Measurements from ENCODE around the gene FFAR2. TPM values are rescaled to one million over a fixed set of nuclear protein-coding genes. Genes with fewer than 3 reads are reported as not detected.

The FFAR2 gene
- total and polyA plus RNA-seq, 10 donors: 0.89 to 53.5 (median 9.7) TPM

DNA sequence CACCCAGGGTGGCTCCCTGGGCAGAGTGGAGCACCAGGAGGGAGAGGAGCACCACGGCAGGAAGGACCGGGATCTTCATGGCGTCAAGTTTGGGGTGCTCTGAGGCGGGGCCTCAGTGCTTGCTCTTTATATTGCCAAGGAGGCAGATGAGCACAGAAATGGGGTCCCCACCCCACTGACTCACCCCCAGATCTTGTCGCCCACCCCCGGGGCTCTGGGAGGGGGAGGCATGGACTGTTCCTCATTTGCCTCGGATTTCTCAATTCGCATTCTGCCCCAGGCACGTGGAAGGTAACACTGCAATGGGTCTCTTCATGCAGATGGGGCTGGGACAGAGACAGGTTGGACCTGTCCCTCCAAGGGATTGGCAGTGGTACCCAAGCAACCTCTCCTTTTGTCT, 42.3 kb downstream of the FFAR2 start, which contains the start of gene KRTDAP:
Gene KRTDAP, minus strand, starts transcription at position 101 of the 400 bp plus-strand sequence. Its CDS starts 22 bp downstream, at position 79.
- Histone ChIP-seq H3K27ac (no peak within 1 kb of the TSS), H3K9me3 (no peaks in the 10 kb centered on the region), H3K4me1 (peaks cover 0 to 6% (median 4%) of the 10 kb centered on the region in 6 donors), H3K4me3 (no peak within 1 kb of the TSS), H3K36me3 (no peaks in the 10 kb centered on the region), H3K27me3 (replicated peaks in 1 of 7) (peaks cover 0 to 50% (median 0%) of the 10 kb centered on the region in 7 donors)
- intact Hi-C loops (cut with DNase I; ENCODE audit: low total_unique reads): loop anchor here (10.0 kb wide), 1 partner anchor 136 kb away; the partner anchor contains the start of gene FFAR3
- WGBS, 5 donors: 66 to 79% (median 78%) methylated on average over 9 of the region's 9 CpGs
- DNase-seq: no peak
- no peak for TF ChIP-seq POLR2AphosphoS5 (IDR thresholded peaks at IDR 0.05)
- TF ChIP-seq, protein P1, sequence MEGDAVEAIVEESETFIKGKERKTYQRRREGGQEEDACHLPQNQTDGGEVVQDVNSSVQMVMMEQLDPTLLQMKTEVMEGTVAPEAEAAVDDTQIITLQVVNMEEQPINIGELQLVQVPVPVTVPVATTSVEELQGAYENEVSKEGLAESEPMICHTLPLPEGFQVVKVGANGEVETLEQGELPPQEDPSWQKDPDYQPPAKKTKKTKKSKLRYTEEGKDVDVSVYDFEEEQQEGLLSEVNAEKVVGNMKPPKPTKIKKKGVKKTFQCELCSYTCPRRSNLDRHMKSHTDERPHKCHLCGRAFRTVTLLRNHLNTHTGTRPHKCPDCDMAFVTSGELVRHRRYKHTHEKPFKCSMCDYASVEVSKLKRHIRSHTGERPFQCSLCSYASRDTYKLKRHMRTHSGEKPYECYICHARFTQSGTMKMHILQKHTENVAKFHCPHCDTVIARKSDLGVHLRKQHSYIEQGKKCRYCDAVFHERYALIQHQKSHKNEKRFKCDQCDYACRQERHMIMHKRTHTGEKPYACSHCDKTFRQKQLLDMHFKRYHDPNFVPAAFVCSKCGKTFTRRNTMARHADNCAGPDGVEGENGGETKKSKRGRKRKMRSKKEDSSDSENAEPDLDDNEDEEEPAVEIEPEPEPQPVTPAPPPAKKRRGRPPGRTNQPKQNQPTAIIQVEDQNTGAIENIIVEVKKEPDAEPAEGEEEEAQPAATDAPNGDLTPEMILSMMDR (IDR thresholded peaks at IDR 0.05 in 8 of 11, conservative IDR thresholded peaks at IDR 0.05 in 3 of 11): no peak
- no peak for TF ChIP-seq POLR2A (IDR thresholded peaks at IDR 0.05)

DNA sequence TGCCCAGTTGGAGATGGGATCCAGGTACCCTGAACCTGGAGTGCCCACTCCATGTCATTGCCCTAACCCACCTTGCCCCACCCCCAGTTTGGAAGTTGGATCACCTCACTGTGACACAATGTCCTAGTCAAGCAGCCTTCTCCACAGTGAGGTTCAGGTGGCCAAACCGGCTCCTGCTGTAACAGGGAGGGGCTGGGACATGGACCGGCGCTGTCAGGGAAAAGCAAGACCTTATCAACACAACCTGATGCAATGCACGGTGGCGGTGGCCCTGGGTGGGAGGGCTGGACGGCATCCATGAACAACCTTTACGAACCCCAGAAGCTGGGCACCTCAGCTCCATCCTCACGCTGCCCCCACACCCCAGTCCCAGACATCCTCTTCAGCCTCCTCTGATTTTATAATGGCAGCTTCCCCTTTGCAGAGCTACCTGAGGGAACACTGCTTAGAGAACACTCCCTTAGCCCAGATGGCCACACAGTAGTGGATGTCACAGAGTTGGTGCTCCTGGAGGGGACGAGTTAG, 43.8 kb downstream of the FFAR2 start:
- Histone ChIP-seq H3K4me1 (peaks cover 0 to 11% (median 7%) of the 10 kb centered on the region in 6 donors), H3K4me3 (no peak overlapping the region), H3K27me3 (replicated peaks in 1 of 7) (peaks cover 0 to 50% (median 0%) of the 10 kb centered on the region in 7 donors), H3K27ac (no peak overlapping the region), H3K9me3 (no peaks in the 10 kb centered on the region), H3K36me3 (no peaks in the 10 kb centered on the region)
- 82 to 95% (median 89%) methylated on average over 6 to 9 of the region's 9 CpGs for WGBS, 5 donors
- no peak for DNase-seq
- no peak for TF ChIP-seq POLR2AphosphoS5 (IDR thresholded peaks at IDR 0.05)
- TF ChIP-seq, protein P1 (IDR thresholded peaks at IDR 0.05 in 8 of 11, conservative IDR thresholded peaks at IDR 0.05 in 3 of 11): no peak
- no peak for TF ChIP-seq POLR2A (IDR thresholded peaks at IDR 0.05)
- intact Hi-C loops (cut with DNase I; ENCODE audit: low total_unique reads): loop anchor here (10.0 kb wide), 1 partner anchor 137 kb away; the partner anchor contains the start of gene FFAR3

DNA sequence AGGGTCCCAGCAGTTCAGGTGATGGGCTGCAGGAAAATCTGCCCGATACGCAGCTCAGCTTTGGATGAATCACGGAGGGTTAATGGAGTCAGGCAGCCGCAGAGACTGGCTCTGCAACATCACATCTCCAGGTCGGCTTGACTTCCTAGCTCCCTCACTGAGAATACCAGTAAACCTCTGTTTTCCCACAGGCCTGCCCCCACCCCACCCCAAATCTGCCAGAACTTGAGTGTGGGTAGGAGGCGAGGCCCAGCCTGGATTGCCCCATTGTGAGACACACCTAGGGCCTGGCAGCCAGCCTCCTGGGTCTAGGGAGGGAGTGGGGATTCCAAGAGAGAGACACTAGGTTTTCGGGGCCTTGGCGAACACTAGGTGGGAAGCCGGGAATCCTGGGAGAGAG, 45.9 kb downstream of the FFAR2 start:
- Histone ChIP-seq H3K4me3 (no peak overlapping the region), H3K36me3 (no peaks in the 10 kb centered on the region), H3K4me1 (peaks cover 0 to 11% (median 7%) of the 10 kb centered on the region in 6 donors), H3K9me3 (no peaks in the 10 kb centered on the region), H3K27me3 (replicated peaks in 1 of 7) (peaks cover 0 to 54% (median 0%) of the 10 kb centered on the region in 7 donors), H3K27ac (no peak overlapping the region)
- 84 to 96% (median 90%) methylated on average over 8 to 9 of the region's 9 CpGs for WGBS, 5 donors
- intact Hi-C loops (cut with DNase I; ENCODE audit: low total_unique reads): loop anchor here (10.0 kb wide), 1 partner anchor 139 kb away; the partner anchor contains the start of gene FFAR3
- no peak for DNase-seq
- TF ChIP-seq, protein P1 (IDR thresholded peaks at IDR 0.05 in 8 of 11, conservative IDR thresholded peaks at IDR 0.05 in 3 of 11): no peak
- TF ChIP-seq POLR2AphosphoS5 (IDR thresholded peaks at IDR 0.05): no peak
- TF ChIP-seq POLR2A (IDR thresholded peaks at IDR 0.05): no peak

Data from spleen (tissue), 11 donors.